WI38 (cell line): Measurements from ENCODE around the gene MCF2L2.

Experiments used
- H3K4me3 ChIP-seq: 2 replicates; pipeline ENCODE4 v1.5.1; 2011; ENCODE audit warnings: low read depth, mild to moderate bottlenecking, control low read depth, low read length
- CTCF ChIP-seq: IDR thresholded peaks from 2 replicates; pipeline ENCODE4 v1.5.1; 2012; ENCODE audit warnings: low read depth, mild to moderate bottlenecking, control low read depth, low read length

Gene MCF2L2

GRCh38 chr3:183163563-183163962 is 264.9 kb downstream of the MCF2L2 start:
- no peak for TF ChIP-seq CTCF
- no peak overlapping the region for H3K4me3 ChIP-seq

- H3K4me3 ChIP-seq = no peak overlapping the region
- no peak for TF ChIP-seq CTCF
Observed at GRCh38 chr3:183161552-183162336, 266.7 kb downstream of the MCF2L2 start.

GRCh38 chr3:183160616-183161015 is 267.8 kb downstream of the MCF2L2 start:
- TF ChIP-seq CTCF = no peak
- no peak overlapping the region for H3K4me3 ChIP-seq

- no peak overlapping the region for H3K4me3 ChIP-seq
- TF ChIP-seq CTCF = no peak
Observed at GRCh38 chr3:183159333-183159732, 269.1 kb downstream of the MCF2L2 start.

GRCh38 chr3:183158551-183159006 is 269.8 kb downstream of the MCF2L2 start:
- no peak for TF ChIP-seq CTCF
- H3K4me3 ChIP-seq = no peak overlapping the region

- TF ChIP-seq CTCF = no peak
- H3K4me3 ChIP-seq = no peak overlapping the region
Observed at GRCh38 chr3:183158113-183158512, 270.3 kb downstream of the MCF2L2 start.

GRCh38 chr3:183156266-183156665 is 272.2 kb downstream of the MCF2L2 start:
- H3K4me3 ChIP-seq = no peak overlapping the region
- TF ChIP-seq CTCF = no peak
